Fibroblast of skin of left biceps (primary cell): ENCODE measurements around the gene PAIP2B.
"Not testable (repeated sequence)": the region's sequence is repeated elsewhere in the genome, so short reads cannot be mapped to it uniquely, and the experiment has no call there.

Experiments used
- DNase-seq, 2 experiments: peaks; one replicate each; pipeline ENCODE4 v3.0.0-alpha.2; 2013; ENCODE audit warnings: low read depth in 2 of 2

The PAIP2B gene

DNA sequence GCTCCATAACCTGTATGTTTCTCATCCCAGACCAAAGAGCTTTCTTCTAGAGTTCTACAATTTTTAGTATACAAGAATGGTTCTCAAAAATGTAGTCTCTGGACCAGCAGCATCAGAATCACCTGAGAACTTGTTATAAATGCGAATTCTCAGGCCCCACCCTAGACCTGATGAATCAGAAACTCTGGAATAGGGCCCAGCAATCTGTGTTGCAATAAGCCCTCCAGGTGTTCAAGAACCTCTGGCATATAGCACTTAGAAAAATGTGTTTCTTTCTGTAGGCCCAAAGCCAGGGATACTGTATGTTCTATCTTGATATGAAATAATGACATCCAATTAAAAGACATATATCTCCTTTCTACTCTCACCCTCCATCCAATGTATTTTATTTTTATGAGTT, 10.4 kb downstream of the PAIP2B start:
- DNase-seq: no peak

- DNase-seq: no peak
Measured at GRCh38 chr2:71215447-71215846, 11.5 kb downstream of the PAIP2B start.

DNA sequence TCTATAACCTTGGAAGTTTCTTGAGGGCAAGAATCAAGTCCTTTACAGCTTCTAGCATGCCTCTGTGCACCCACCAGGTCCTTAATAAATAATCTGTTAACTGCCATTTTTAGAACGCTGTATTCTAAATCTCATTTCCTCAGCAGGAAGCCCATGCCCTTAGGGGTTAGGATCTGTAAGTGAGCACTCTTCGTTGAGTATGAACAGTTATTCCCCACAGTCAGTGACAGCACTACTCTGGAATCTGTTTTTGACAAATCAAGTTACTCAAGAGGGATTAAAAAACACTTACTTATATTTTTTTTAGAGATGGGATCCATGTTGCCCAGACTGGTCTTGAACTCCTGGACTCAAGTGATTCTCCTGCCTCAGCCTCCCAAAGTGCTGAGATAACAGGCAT, 14.6 kb downstream of the PAIP2B start:
- no peak for DNase-seq

GRCh38 chr2:71210292-71210691, 16.6 kb downstream of the PAIP2B start:
- no peak for DNase-seq

DNA sequence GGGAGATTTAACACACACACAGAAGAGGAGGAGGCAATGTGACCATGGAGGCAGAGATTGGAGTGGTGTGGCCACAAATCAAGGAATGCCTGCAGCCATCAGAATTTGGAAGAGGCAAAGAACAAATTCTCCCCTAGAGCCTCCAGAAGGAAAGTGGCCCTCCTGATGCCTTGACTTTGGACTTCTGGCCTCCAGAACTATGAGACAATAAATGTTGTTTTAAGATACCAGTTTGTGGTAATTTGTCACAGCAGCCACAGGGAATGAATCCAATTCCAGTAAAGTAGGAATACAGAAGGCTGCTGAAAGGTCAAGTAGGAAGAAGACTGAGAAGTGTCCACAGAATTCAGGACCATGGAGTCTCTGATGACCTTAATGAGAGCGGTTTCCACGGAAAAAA, 18.1 kb downstream of the PAIP2B start:
- DNase-seq: no peak

- DNase-seq: no peak
Measured at GRCh38 chr2:71207601-71208000, 19.3 kb downstream of the PAIP2B start.

DNA sequence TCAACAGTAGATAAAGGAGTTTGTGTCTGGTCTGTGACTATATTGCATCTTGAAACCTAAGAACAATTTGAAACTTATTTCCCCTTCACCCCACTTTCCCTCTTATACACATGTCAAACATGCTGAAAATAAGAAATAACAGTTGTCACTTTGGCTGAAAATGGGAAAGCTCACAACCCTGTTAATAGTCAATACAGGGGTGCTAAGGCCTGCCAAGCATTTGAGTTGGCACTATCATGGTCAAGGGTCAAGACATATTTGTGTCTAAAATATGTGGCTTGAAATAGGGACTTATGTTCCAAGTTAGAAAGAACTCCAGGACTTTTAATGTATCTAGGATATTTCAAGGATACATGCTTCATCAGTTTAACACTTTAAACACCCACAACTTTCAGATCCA, 20.6 kb downstream of the PAIP2B start:
- DNase-seq: no peak

- DNase-seq: no peak
Measured at GRCh38 chr2:71191570-71191943, 35.3 kb downstream of the PAIP2B start.

DNA sequence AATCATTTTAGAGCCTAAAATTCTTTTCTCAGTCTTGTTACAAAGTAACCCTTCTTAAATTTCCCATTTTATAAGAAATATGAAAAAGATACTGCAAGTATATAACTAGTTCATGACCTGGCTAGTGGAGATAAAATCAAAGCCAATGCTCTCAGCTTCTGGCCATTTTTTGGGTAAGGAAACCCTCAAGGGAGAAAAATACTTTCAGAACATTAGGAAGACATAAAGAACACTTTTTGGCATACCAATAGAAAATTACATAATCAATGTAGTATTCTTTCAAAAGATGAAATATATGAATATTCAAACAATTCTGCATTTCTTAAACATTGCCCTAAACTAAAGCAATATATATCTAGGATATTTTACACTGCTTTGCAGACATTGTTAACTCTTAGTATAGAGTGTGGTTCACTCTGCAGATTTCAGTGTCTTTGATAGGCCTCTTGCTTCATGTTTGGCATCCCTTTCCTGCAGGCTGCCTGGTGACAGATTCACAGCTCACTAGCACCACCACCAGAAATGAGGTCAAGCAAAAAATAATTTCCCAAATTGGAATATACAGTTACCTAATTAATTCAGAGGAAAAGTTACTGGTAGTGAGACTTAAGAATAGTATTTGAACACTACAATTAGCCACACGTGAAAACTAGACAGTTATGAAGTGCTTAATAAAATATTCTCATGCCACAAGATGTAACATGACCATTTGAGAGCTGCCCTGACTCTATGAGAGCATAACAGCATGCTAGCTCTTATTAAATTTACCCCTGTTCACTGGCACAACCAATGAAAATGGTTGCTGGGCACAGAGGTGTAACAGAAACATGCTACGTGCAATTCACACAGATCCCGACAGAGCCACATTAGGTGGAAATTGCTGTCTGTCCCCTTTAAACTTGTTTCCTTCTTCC, 36.0 kb downstream of the PAIP2B start:
- peak in 1 of 2 experiments; percentile 1 for DNase-seq

GRCh38 chr2:71187589-71187988, 39.3 kb downstream of the PAIP2B start:
- DNase-seq: no peak

- DNase-seq: no peak
Measured at GRCh38 chr2:71186973-71187372, 39.9 kb downstream of the PAIP2B start.

- DNase-seq: not testable (repeated sequence)
Measured at GRCh38 chr2:71183306-71184115, 43.4 kb downstream of the PAIP2B start.

DNA sequence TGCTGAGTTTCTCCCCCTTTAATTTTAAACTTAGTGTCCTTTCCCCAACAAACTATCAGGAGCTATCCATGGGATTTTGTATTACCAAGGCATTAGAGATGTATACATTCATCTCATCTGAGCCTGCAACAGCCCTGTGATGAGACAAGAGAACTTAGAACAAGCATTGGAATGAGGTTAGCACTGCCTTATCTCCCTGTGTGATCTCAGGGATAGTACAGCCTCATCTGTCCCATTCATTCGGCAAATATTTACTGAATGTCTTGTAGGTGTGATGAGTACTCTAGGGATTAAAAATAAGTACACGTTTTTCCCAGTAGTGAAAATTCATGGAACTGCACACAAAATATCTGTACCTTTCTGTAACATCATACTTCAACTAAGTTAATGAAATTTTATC, 45.6 kb downstream of the PAIP2B start:
- no peak for DNase-seq

DNA sequence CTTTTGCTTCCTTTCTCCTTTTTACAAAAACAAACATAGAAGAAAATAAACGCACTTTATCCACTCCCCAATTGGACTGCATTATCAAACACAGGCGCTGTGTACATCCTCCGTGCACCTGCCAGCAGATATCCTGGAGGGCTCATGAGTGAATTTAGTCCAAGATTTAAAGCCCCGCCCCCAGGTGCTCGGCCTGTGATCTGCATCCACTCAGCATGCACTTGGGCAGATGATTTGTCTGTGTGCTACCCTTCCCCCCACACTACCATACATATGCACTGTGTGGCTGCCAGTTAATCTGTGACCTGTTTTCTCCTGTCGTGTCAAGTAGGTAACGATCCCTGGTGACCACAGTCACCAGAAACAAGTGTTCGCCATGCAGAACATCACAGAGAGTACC, 48.1 kb downstream of the PAIP2B start:
- DNase-seq: not testable (repeated sequence)

GRCh38 chr2:71174207-71174606, 52.7 kb downstream of the PAIP2B start:
- no peak for DNase-seq

DNA sequence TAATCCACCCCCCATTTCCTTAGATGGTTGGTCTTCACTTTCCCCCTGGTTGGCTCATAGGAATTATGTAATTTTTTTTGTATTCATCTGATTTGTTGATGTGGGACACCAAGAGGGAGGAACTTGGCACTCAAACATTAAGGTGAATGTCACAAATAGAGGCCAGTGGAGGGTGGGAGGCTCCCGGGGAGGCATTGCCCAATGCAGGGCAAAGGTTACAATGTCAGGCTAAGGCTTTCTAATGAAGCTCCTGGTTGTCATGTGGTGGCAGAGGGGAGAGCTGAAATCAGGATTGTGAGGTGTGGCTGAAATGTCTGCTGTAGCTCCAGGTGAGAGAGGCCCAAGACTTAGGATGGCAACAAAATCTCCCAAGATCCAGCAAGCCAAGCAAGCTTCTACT, 53.8 kb downstream of the PAIP2B start:
- no peak for DNase-seq

GRCh38 chr2:71166812-71167211, 60.1 kb downstream of the PAIP2B start:
- DNase-seq: no peak

GRCh38 chr2:71157124-71157793, 69.6 kb downstream of the PAIP2B start:
- peak in 1 of 2 experiments; percentile 4 for DNase-seq

DNA sequence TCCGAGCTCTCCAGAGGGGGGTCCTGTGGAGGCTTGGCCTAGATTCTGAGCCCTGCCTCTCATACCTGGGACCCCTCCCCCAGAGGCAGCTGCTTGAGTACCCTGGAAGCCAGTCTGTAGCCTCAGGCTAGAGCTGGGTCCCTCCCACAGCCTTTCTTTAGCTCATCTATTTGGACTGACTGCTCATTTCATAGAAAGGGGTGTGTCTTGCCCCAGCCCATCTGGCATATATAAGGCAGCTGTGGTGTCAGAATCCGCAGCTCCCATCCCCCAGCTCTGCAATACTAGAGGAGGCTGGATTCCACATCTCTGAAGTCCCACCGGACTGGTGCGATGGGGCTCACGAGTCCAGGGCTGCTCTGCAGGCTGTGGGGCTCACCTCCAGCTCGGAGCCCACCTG, 70.3 kb downstream of the PAIP2B start:
- DNase-seq: peak; percentile 8 to 14

DNA sequence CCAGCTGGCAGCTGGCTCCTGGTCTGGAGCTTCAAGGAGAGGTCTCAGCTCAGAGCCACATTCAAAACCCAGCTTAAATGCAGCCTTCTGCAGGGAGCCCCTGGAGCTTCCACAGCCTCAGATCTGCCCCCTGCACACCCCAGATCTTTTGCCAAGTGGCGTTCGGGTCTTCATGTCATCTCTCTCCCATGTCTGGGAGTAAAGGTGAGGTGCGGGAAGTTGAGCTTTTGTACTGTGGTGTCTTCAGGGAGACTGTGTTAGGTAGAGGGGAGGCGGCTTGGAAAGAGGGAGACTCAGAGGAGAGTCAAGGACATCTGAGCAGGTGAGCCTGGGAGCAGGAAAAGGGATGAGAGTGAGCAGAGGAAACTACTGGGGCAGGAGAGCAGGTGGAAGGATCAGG, 71.1 kb downstream of the PAIP2B start:
- DNase-seq: no peak

DNA sequence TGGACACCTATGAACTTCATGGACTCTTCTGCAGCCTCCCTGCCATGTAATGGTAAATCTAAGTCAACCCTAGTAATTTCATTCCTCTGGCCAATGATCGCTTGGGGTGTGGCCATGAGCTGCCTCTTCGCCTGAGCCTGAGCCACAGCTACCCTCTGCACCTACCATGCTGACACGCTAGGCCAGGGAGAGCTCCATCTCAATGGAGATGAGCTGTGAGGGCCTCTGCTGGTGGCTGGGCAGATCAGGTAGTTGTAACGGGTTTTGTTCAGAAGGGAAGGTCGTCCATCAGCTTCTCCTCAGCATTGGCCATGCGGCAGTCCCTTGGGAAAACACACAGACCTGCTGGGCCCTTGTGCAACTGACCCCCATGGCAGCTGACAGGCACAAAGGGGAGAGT, 72.1 kb downstream of the PAIP2B start:
- no peak for DNase-seq

DNA sequence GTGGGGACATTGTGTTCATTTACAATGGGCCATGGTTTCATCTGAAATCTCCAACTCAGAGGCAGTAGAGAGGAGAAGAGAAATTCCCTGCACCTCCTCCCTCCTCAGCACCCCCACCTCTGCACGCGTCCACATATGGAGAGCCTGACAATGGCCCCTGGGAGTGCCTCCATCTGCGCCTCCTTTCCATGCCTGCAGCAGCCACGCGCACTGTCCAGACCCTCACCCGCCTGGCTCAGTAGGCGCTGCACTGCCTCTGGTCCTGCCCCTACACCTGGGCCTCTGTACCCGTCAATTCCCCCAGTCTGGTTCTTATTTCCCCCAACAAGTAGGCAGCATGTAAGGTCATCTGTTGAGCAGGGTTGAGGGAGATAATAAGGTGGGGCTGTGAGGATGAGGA, 72.6 kb downstream of the PAIP2B start:
- DNase-seq: no peak
